ENCODE data around the gene CD38.

GRCh38 chr4:15794426-15794825 is 16.3 kb downstream of the CD38 start:
- no peak for TF ChIP-seq CTCF (optimal IDR thresholded peaks at IDR 0.05 in 1 of 3, IDR thresholded peaks at IDR 0.05 in 1 of 3, conservative IDR thresholded peaks at IDR 0.05 in 1 of 3; ENCODE audit: extremely low read depth in 1 of 3, insufficient read depth in 2 of 3, low read length in 3 of 3)
- TF ChIP-seq EZH2 (IDR thresholded peaks at IDR 0.05; ENCODE audit: low read length) = no peak

All from keratinocyte (primary cell).